ENCODE results near the gene HECTD4. TPM values are rescaled to one million over a fixed set of nuclear protein-coding genes. Genes with fewer than 3 reads are reported as not detected.
A peak's percentile ranks its signal among the peaks of the same experiment; 100 is the strongest.
"Not testable (repeated sequence)": the region's sequence is repeated elsewhere in the genome, so short reads cannot be mapped to it uniquely, and the experiment has no call there.

HECTD4 gene
- total and polyA plus RNA-seq, 4 experiments from 2014 or later: 0.75 to 61.3 (median 29.3) TPM

DNA sequence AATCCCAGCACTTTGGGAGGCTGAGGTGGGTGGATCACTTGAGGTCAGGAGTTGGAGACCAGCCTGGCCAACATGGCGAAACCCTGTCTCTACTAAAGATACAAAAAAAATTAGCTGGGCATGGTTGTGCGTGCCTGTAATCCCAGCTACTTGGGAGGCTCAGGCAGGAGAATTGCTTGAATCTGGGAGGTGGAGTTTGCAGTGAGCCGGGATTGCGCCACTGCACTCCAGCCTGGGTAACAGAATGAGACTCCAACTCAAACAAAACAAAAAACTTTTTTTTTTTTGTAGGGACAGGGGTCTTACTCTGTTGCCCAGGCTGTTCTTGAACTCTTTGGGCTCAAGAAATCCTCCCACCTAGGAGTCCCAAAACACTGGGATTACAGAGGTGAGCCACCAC lies 33.2 kb upstream of the HECTD4 start:
- H3K27me3 ChIP-seq (ENCODE audit: insufficient read depth, low read length); H3K9me3 ChIP-seq (ENCODE audit: control insufficient read depth in 1 of 2, low read length in 2 of 2); H3K4me3 ChIP-seq (ENCODE audit: low read length in 2 of 2); DNase-seq; intact Hi-C loops (cut with micrococcal nuclease); CTCF ChIA-PET (ENCODE audit: partially characterized antibody); H3K36me3 ChIP-seq (ENCODE audit: insufficient read depth, low read length); H3K27me3 Mint-ChIP-seq; H3K27ac ChIP-seq (ENCODE audit: low read depth, low read length); H3K9me3 Mint-ChIP-seq; H3K36me3 Mint-ChIP-seq; POLR2A ChIA-PET (ENCODE audit: partially characterized antibody); H3K27ac Mint-ChIP-seq: not testable (repeated sequence)
- Mint-ChIP-seq H3K4me1 (peaks cover 16 to 32% (median 21%) of the 10 kb centered on the region in 4 donors), H3K4me3 (peak overlapping the region in 1 of 8 donors; percentile 54)
- H3K4me1 ChIP-seq (ENCODE audit: insufficient read depth, low read length): peaks cover 23% of the 10 kb centered on the region

DNA sequence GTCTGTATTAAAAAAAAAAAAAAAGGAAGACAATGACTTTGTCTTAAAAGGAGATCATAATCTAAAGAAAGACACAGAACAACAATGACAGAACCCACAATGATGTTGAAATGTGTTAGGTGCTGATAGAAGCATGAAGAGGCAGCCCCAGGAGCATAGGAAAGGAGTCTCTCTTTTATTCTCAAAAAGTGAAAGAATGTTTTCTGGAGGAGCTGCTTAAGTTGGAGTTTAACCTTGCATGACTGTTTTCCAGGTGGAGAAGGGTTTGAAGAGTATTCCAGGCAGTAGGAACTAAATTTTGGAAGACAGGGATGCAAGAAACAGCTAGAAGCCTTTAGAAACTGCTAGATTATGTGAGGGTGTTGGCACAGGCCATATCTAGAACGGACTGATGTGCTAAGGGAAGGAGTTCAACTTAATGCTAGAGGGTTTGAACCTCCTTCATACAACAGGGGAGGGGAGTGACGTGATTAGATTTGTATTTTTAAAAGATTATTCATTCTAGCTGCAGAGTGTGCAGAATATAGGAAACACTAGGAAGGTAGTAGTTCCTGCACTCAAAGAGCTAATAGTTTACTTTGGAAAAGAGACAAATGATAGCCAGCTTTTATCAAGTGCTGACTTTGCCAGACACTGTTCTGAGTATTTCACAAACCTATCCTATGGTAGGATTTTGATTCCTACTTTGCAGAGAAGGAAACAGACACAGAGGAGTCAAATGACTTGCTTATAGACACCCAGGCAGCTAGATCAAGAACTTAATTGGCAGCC lies 31.8 kb upstream of the HECTD4 start:
- DNase-seq: no peak
- Histone ChIP-seq H3K27me3 (ENCODE audit: insufficient read depth, low read length) (no peaks in the 10 kb centered on the region), H3K9me3 (ENCODE audit: control insufficient read depth in 1 of 2, low read length in 2 of 2) (no peaks in the 10 kb centered on the region), H3K27ac (ENCODE audit: low read depth, low read length) (no peak overlapping the region), H3K4me1 (ENCODE audit: insufficient read depth, low read length) (peaks cover 11% of the 10 kb centered on the region), H3K36me3 (ENCODE audit: insufficient read depth, low read length) (no peaks in the 10 kb centered on the region), H3K4me3 (ENCODE audit: low read length in 2 of 2) (no peak overlapping the region)
- Mint-ChIP-seq H3K27me3 (peaks cover 0 to 3% of the 10 kb centered on the region in 2 donors), H3K27ac (peak overlapping the region in 1 of 7 donors; percentile 47), H3K4me1 (peaks cover 12 to 26% (median 15%) of the 10 kb centered on the region in 4 donors), H3K4me3 (peak overlapping the region in 1 of 8 donors; percentile 9), H3K9me3 (no peaks in the 10 kb centered on the region), H3K36me3 (peaks cover 0 to 10% of the 10 kb centered on the region in 2 donors)
- POLR2A ChIA-PET (ENCODE audit: partially characterized antibody): interaction anchor here (0.7 kb wide), 1 partner anchor 11 kb away, joined by 3 read pairs; no protein-coding TSS in a partner anchor
- intact Hi-C loops (cut with micrococcal nuclease): no loop called here
- CTCF ChIA-PET (ENCODE audit: partially characterized antibody): interaction anchor here (0.7 to 0.9 kb wide), 2 partner anchors 24 to 118 kb away, joined by 3 read pairs; no protein-coding TSS in a partner anchor

DNA sequence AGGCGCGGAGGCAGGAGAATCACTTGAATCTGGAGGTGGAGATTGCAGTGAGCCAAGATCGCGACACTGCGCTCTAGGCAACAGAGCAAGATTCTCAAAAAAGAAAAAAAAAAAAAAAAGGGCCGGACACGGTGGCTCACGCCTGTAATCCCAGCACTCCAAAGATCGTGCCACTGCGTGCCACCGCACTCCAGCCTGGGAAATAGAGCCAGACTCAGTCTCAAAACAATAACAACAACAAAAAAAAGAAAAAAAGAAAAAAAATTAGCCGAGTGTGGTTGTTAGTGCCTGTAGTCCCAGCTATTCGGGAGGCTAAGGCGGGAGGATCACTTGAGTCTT lies 27.6 kb upstream of the HECTD4 start:
- Histone ChIP-seq H3K4me1 (ENCODE audit: insufficient read depth, low read length) (peaks cover 26% of the 10 kb centered on the region), H3K27me3 (ENCODE audit: insufficient read depth, low read length) (no peaks in the 10 kb centered on the region), H3K4me3 (ENCODE audit: low read length in 2 of 2) (no peak overlapping the region), H3K36me3 (ENCODE audit: insufficient read depth, low read length) (peaks cover 34% of the 10 kb centered on the region), H3K9me3 (ENCODE audit: control insufficient read depth in 1 of 2, low read length in 2 of 2) (no peaks in the 10 kb centered on the region), H3K27ac (ENCODE audit: low read depth, low read length) (no peak overlapping the region)
- DNase-seq: no peak
- intact Hi-C loops (cut with micrococcal nuclease): loop anchor here (1.0 to 10.0 kb wide), 3 partner anchors 8 to 285 kb away; partner anchors contain the start of genes HECTD4, PTPN11 and TRAFD1
- Mint-ChIP-seq H3K27me3 (no peaks in the 10 kb centered on the region), H3K36me3 (peaks cover 34 to 46% of the 10 kb centered on the region in 2 donors), H3K4me1 (peaks cover 19 to 46% (median 28%) of the 10 kb centered on the region in 4 donors), H3K4me3 (peak overlapping the region in 5 of 8 donors; percentile 98 to 100 (median 100)), H3K27ac (peak overlapping the region in 6 of 7 donors; percentile 90 to 100 (median 100)), H3K9me3 (peaks cover 0 to 2% (median 0%) of the 10 kb centered on the region in 8 donors)
- ChIA-PET POLR2A (ENCODE audit: partially characterized antibody) (interaction anchor here (0.7 to 1.3 kb wide), 2 partner anchors 8 to 924 kb away, joined by 3 to 5 read pairs; partner anchors contain the start of gene PTPN11), CTCF (ENCODE audit: partially characterized antibody) (no interaction called here)

DNA sequence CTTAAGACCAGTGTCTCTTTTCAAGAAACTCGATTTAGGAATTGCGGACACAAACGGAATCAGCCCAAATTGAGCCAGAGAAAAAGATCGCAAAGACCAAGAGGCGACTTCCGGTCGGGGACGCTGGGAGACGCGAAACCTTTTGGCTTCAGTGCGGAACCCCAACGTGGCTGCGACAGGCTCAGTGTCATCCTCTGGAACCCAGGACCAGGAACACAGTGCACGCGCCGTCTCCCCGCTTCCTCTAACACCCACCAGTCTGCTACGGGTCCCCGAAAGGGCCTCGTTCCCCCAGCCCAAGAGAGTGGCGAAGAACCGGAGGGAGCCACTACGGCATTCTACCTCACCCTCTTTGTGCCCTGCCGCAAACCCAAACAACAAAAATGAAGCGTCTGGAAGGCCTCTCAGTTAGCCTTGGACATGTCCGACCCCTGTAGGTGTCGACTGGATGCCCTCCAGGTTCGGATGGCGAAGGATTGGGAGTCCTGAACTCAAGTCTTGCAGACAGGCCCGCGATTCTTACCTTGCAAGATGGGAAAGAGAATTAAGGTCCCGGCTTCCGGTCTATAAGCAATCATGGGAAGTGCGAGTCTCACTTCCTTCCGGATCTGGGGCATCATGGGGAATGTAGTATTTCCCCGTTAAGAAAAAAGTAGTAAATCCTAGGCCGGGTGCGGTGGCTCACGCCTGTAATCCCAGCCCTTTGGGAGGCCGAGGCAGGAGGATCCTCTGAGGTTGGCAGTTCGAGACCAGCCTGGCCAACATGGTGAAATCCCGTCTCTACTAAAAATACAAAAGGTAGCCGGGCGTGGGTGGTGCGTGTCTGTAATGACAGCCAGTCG lies 27.1 kb upstream of the HECTD4 start, which contains the start of gene RPL6:
Gene RPL6, minus strand, starts transcription at position 542 of the 842 bp plus-strand sequence. CDS start 949 bp downstream, outside the sequence.
- no peaks in the 10 kb centered on the region for H3K27me3 Mint-ChIP-seq
- peaks cover 19 to 46% (median 28%) of the 10 kb centered on the region in 4 donors for H3K4me1 Mint-ChIP-seq
- intact Hi-C loops (cut with micrococcal nuclease): loop anchor here (1.0 to 10.0 kb wide), 3 partner anchors 9 to 284 kb away; partner anchors contain the start of genes HECTD4, PTPN11 and TRAFD1
- Histone ChIP-seq H3K27me3 (ENCODE audit: insufficient read depth, low read length) (no peaks in the 10 kb centered on the region), H3K9me3 (ENCODE audit: control insufficient read depth in 1 of 2, low read length in 2 of 2) (no peaks in the 10 kb centered on the region), H3K36me3 (ENCODE audit: insufficient read depth, low read length) (peaks cover 39% of the 10 kb centered on the region), H3K4me3 (ENCODE audit: low read length in 2 of 2) (peak within 1 kb of the TSS; percentile 82 to 89), H3K4me1 (ENCODE audit: insufficient read depth, low read length) (peaks cover 26% of the 10 kb centered on the region), H3K27ac (ENCODE audit: low read depth, low read length) (peak within 1 kb of the TSS; percentile 89)
- peak; percentile 83 to 89 (median 84) for DNase-seq
- peak within 1 kb of the TSS; percentile 98 to 100 (median 100) for H3K4me3 Mint-ChIP-seq
- H3K36me3 Mint-ChIP-seq: peaks cover 40 to 51% of the 10 kb centered on the region in 2 donors
- POLR2A ChIA-PET (ENCODE audit: partially characterized antibody): interaction anchor here (1.5 kb wide), 1 partner anchor 9 kb away, joined by 5 read pairs; the partner anchor contains the start of gene PTPN11
- H3K9me3 Mint-ChIP-seq: peaks cover 0 to 2% (median 0%) of the 10 kb centered on the region in 8 donors
- CTCF ChIA-PET (ENCODE audit: partially characterized antibody): no interaction called here
- peak within 1 kb of the TSS; percentile 90 to 100 (median 100) for H3K27ac Mint-ChIP-seq

DNA sequence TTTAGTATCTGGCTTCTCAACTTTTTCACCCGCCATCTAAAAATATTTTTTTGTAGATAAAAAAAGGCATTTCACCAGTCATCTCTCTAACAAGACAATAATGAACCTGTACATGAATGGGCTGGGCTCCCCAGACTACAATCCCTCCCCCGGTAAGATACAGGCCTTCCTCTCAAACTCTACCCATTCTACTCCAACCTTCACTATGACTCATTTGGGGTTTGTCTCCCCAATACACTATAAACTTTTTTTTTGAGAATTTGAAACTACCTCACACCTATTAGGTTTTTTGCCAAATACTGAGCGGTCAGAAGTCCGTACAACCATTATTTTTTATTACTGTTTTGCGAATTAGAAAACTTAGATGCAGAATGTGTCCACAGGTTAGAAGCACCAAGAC lies 26.4 kb upstream of the HECTD4 start:
- H3K27me3 Mint-ChIP-seq: no peaks in the 10 kb centered on the region
- CTCF ChIA-PET (ENCODE audit: partially characterized antibody): no interaction called here

DNA sequence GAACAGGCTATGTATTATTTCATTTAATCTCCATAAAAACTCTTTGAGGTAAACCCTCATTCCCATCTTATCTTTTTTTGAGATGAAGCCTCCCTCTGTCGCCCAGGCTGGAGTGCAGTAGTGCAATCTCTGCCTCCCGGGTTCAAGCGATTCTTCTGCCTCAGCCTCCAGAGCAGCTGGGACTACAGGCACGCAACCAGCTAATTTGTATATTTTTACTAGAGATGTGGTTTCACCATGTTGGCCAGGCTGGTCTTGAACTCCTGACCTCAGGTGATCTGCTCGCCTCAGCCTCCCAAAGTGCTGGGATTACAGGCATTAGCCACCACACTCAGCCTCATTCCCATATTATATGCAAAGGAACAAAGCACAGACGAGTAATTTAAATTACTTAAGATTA lies 25.5 kb upstream of the HECTD4 start:
- H3K27me3 ChIP-seq (ENCODE audit: insufficient read depth, low read length); H3K4me3 ChIP-seq (ENCODE audit: low read length in 2 of 2); DNase-seq; CTCF ChIA-PET (ENCODE audit: partially characterized antibody); H3K27me3 Mint-ChIP-seq; H3K9me3 ChIP-seq (ENCODE audit: control insufficient read depth in 1 of 2, low read length in 2 of 2); H3K9me3 Mint-ChIP-seq: not testable (repeated sequence)
- Histone ChIP-seq H3K36me3 (ENCODE audit: insufficient read depth, low read length) (peaks cover 39% of the 10 kb centered on the region), H3K4me1 (ENCODE audit: insufficient read depth, low read length) (peaks cover 26% of the 10 kb centered on the region), H3K27ac (ENCODE audit: low read depth, low read length) (peak overlapping the region; percentile 89)
- H3K27ac Mint-ChIP-seq: peak overlapping the region; percentile 90 to 100 (median 100)
- POLR2A ChIA-PET (ENCODE audit: partially characterized antibody): interaction anchor here (1.5 kb wide), 1 partner anchor 11 kb away, joined by 5 read pairs; the partner anchor contains the start of gene PTPN11
- peaks cover 19 to 46% (median 28%) of the 10 kb centered on the region in 4 donors for H3K4me1 Mint-ChIP-seq
- H3K4me3 Mint-ChIP-seq: peak overlapping the region; percentile 98 to 100 (median 100)
- peaks cover 40 to 53% of the 10 kb centered on the region in 2 donors for H3K36me3 Mint-ChIP-seq
- intact Hi-C loops (cut with micrococcal nuclease): loop anchor here (10.0 kb wide), 1 partner anchor 283 kb away; the partner anchor contains the start of gene TRAFD1

More for the DNA sequence above, 26.4 kb upstream of the HECTD4 start:
- peak overlapping the region; percentile 98 to 100 (median 100) for H3K4me3 Mint-ChIP-seq
- peak; percentile 11 to 75 (median 22) for DNase-seq
- H3K36me3 Mint-ChIP-seq: peaks cover 40 to 51% of the 10 kb centered on the region in 2 donors
- Histone ChIP-seq H3K27ac (ENCODE audit: low read depth, low read length) (peak overlapping the region; percentile 89), H3K36me3 (ENCODE audit: insufficient read depth, low read length) (peaks cover 39% of the 10 kb centered on the region), H3K4me1 (ENCODE audit: insufficient read depth, low read length) (peaks cover 26% of the 10 kb centered on the region), H3K4me3 (ENCODE audit: low read length in 2 of 2) (peak overlapping the region; percentile 82 to 89), H3K27me3 (ENCODE audit: insufficient read depth, low read length) (no peaks in the 10 kb centered on the region), H3K9me3 (ENCODE audit: control insufficient read depth in 1 of 2, low read length in 2 of 2) (no peaks in the 10 kb centered on the region)
- peaks cover 19 to 46% (median 28%) of the 10 kb centered on the region in 4 donors for H3K4me1 Mint-ChIP-seq
- intact Hi-C loops (cut with micrococcal nuclease): loop anchor here (1.0 to 10.0 kb wide), 3 partner anchors 10 to 284 kb away; partner anchors contain the start of genes HECTD4, PTPN11 and TRAFD1
- POLR2A ChIA-PET (ENCODE audit: partially characterized antibody): interaction anchor here (1.5 kb wide), 1 partner anchor 10 kb away, joined by 5 read pairs; the partner anchor contains the start of gene PTPN11
- H3K27ac Mint-ChIP-seq: peak overlapping the region; percentile 90 to 100 (median 100)
- peaks cover 0 to 2% (median 0%) of the 10 kb centered on the region in 8 donors for H3K9me3 Mint-ChIP-seq

Data from CD4-positive, alpha-beta memory T cell (primary cell).